Measurements from ENCODE around the gene CLEC2L.

CLEC2L gene

GRCh38 chr7:139538881-139539635 is 15.6 kb downstream of the CLEC2L start:
- H3K9me2 ChIP-seq (replicated peaks; ENCODE audit: control insufficient read depth, low read length) = no peaks in the 10 kb centered on the region
- no peaks in the 10 kb centered on the region for H4K20me1 ChIP-seq (ENCODE audit: control insufficient read depth, insufficient read depth, low read depth, low read length)
- H3K4me3 ChIP-seq (ENCODE audit: low read length) = no peak overlapping the region
- no peaks in the 10 kb centered on the region for H3K4me1 ChIP-seq (ENCODE audit: control insufficient read depth, low read length)
- no peaks in the 10 kb centered on the region for H3K27me3 ChIP-seq (ENCODE audit: control insufficient read depth, low read length)
- no peaks in the 10 kb centered on the region for H3K36me3 ChIP-seq (ENCODE audit: control insufficient read depth, low read length)
- H3K79me2 ChIP-seq (ENCODE audit: control insufficient read depth, low read length) = no peaks in the 10 kb centered on the region
- H3K9me3 ChIP-seq (ENCODE audit: control insufficient read depth, insufficient read depth, low read length) = no peaks in the 10 kb centered on the region
- H3K4me2 ChIP-seq (ENCODE audit: low read length) = no peak overlapping the region
- TF ChIP-seq EZH2phosphoT487 (IDR thresholded peaks at IDR 0.05; ENCODE audit: borderline replicate concordance, low read length) = no peak
- TF ChIP-seq, protein P1, sequence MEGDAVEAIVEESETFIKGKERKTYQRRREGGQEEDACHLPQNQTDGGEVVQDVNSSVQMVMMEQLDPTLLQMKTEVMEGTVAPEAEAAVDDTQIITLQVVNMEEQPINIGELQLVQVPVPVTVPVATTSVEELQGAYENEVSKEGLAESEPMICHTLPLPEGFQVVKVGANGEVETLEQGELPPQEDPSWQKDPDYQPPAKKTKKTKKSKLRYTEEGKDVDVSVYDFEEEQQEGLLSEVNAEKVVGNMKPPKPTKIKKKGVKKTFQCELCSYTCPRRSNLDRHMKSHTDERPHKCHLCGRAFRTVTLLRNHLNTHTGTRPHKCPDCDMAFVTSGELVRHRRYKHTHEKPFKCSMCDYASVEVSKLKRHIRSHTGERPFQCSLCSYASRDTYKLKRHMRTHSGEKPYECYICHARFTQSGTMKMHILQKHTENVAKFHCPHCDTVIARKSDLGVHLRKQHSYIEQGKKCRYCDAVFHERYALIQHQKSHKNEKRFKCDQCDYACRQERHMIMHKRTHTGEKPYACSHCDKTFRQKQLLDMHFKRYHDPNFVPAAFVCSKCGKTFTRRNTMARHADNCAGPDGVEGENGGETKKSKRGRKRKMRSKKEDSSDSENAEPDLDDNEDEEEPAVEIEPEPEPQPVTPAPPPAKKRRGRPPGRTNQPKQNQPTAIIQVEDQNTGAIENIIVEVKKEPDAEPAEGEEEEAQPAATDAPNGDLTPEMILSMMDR (IDR thresholded peaks at IDR 0.05; ENCODE audit: low read depth, low read length, poor library complexity, severe bottlenecking) = no peak
- H3F3A ChIP-seq (ENCODE audit: control insufficient read depth, insufficient read depth) = no peaks in the 10 kb centered on the region
- no peak overlapping the region for H3K27ac ChIP-seq (ENCODE audit: low read depth, low read length)

- H3K36me3 ChIP-seq (ENCODE audit: control insufficient read depth, low read length) = no peaks in the 10 kb centered on the region
- H3K4me1 ChIP-seq (ENCODE audit: control insufficient read depth, low read length) = no peaks in the 10 kb centered on the region
- H3K9me3 ChIP-seq (ENCODE audit: control insufficient read depth, insufficient read depth, low read length) = no peaks in the 10 kb centered on the region
- no peak overlapping the region for H3K4me3 ChIP-seq (ENCODE audit: low read length)
- no peaks in the 10 kb centered on the region for H3F3A ChIP-seq (ENCODE audit: control insufficient read depth, insufficient read depth)
- H3K27me3 ChIP-seq (ENCODE audit: control insufficient read depth, low read length) = no peaks in the 10 kb centered on the region
- H3K9me2 ChIP-seq (replicated peaks; ENCODE audit: control insufficient read depth, low read length) = no peaks in the 10 kb centered on the region
- H3K4me2 ChIP-seq (ENCODE audit: low read length) = no peak overlapping the region
- no peaks in the 10 kb centered on the region for H4K20me1 ChIP-seq (ENCODE audit: control insufficient read depth, insufficient read depth, low read depth, low read length)
- TF ChIP-seq, protein P1 (IDR thresholded peaks at IDR 0.05; ENCODE audit: low read depth, low read length, poor library complexity, severe bottlenecking) = no peak
- TF ChIP-seq EZH2phosphoT487 (IDR thresholded peaks at IDR 0.05; ENCODE audit: borderline replicate concordance, low read length) = no peak
- no peaks in the 10 kb centered on the region for H3K79me2 ChIP-seq (ENCODE audit: control insufficient read depth, low read length)
- H3K27ac ChIP-seq (ENCODE audit: low read depth, low read length) = no peak overlapping the region
These were observed 16.7 kb downstream of the CLEC2L start for GRCh38 chr7:139540203-139540602.

DNA sequence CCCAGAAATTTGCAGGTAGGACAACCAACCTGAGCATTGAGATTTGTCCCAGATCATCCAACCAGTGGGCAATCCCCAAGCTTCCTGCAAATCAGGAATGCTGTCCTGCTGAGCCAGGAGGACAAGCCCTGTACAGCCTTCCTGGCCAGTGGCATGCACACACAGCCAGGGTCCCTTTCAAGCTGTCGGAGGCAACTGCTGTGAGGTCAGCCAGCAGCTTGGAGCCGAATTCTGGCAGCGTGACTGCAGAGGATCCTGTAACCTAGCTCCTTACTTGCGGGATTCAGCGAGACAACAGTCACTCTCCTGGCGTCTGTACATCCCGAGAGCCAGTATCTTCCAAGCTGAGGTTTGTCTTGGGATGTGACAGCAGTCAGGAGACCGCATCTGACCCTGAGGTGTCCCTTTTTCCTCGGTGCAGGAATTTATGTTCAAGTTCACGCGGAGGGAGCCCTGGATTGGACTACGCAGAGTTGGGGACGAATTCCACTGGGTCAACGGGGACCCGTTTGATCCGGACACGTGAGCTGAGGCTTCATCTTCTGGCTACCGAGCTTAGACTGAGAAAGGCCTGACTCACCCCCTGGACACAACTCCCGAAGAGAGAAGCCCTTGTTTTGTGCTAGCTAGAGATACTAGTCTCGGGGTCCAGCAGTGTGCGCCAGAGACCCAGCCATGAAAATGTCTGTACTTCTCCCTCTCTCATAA is 18.3 kb downstream of the CLEC2L start:
- no peak overlapping the region for H3K27ac ChIP-seq (ENCODE audit: low read depth, low read length)
- H3K9me2 ChIP-seq (replicated peaks; ENCODE audit: control insufficient read depth, low read length) = no peaks in the 10 kb centered on the region
- no peaks in the 10 kb centered on the region for H3K27me3 ChIP-seq (ENCODE audit: control insufficient read depth, low read length)
- TF ChIP-seq, protein P1 (IDR thresholded peaks at IDR 0.05; ENCODE audit: low read depth, low read length, poor library complexity, severe bottlenecking) = no peak
- TF ChIP-seq EZH2phosphoT487 (IDR thresholded peaks at IDR 0.05; ENCODE audit: borderline replicate concordance, low read length) = no peak
- H3K4me1 ChIP-seq (ENCODE audit: control insufficient read depth, low read length) = no peaks in the 10 kb centered on the region
- H3K4me3 ChIP-seq (ENCODE audit: low read length) = no peak overlapping the region
- H3F3A ChIP-seq (ENCODE audit: control insufficient read depth, insufficient read depth) = no peaks in the 10 kb centered on the region
- no peaks in the 10 kb centered on the region for H4K20me1 ChIP-seq (ENCODE audit: control insufficient read depth, insufficient read depth, low read depth, low read length)
- no peaks in the 10 kb centered on the region for H3K79me2 ChIP-seq (ENCODE audit: control insufficient read depth, low read length)
- H3K4me2 ChIP-seq (ENCODE audit: low read length) = no peak overlapping the region
- H3K36me3 ChIP-seq (ENCODE audit: control insufficient read depth, low read length) = no peaks in the 10 kb centered on the region
- no peaks in the 10 kb centered on the region for H3K9me3 ChIP-seq (ENCODE audit: control insufficient read depth, insufficient read depth, low read length)

Measured in DOHH2 (cell line).